GM10248 (cell line): ENCODE measurements around the gene KIF26B.

Experiments
- CTCF ChIA-PET: fragments of 300-600 bp; sonication (Branson Sonifier 250); formaldehyde crosslinking; extraction: SDS; loops from one replicate; lab custom pipeline; 2021; ENCODE audit warnings: antibody characterized with exemption; lab: Yijun Ruan, JAX
- POLR2A ChIA-PET: fragments of 350-650 bp; sonication (Branson Sonifier 250); formaldehyde crosslinking; extraction: SDS; loops from one replicate; lab custom pipeline; 2020; ENCODE audit warnings: antibody characterized with exemption; lab: Yijun Ruan, JAX
- DNase-seq: peaks from one replicate; pipeline ENCODE4 v3.0.0; 2012; ENCODE audit errors: extremely low spot score
- TF ChIP-seq, protein P1 (sequence below): IDR thresholded peaks from 2 replicates; pipeline ENCODE4 v1.5.1; 2012; ENCODE audit warnings: mild to moderate bottlenecking, low read depth; ENCODE audit errors: extremely low read depth, missing control alignments, control extremely low read depth

KIF26B gene

DNA sequence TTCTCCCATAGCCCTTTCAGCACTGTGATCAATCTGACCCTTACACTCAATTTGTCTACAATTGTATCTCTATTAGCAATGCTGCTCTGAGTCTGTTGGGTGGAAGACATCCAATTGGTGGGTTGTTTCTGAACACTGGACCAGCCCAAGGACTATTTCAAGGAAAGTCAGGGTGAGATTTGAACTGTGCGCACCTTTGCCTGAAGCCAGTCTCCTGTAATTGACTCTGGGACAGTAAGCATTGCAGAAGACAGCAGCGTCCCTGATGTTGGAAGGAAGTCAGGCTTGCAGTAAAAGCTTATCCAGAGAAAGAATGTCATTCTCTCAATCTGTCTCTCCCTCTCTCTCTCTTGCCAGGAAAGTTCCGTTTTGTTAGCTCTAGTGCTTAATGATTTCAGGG is 233.9 kb downstream of the KIF26B start:
- DNase-seq = no peak
- TF ChIP-seq, protein P1, sequence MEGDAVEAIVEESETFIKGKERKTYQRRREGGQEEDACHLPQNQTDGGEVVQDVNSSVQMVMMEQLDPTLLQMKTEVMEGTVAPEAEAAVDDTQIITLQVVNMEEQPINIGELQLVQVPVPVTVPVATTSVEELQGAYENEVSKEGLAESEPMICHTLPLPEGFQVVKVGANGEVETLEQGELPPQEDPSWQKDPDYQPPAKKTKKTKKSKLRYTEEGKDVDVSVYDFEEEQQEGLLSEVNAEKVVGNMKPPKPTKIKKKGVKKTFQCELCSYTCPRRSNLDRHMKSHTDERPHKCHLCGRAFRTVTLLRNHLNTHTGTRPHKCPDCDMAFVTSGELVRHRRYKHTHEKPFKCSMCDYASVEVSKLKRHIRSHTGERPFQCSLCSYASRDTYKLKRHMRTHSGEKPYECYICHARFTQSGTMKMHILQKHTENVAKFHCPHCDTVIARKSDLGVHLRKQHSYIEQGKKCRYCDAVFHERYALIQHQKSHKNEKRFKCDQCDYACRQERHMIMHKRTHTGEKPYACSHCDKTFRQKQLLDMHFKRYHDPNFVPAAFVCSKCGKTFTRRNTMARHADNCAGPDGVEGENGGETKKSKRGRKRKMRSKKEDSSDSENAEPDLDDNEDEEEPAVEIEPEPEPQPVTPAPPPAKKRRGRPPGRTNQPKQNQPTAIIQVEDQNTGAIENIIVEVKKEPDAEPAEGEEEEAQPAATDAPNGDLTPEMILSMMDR = no peak
- ChIA-PET CTCF (no interaction called here), POLR2A (no interaction called here)

DNA sequence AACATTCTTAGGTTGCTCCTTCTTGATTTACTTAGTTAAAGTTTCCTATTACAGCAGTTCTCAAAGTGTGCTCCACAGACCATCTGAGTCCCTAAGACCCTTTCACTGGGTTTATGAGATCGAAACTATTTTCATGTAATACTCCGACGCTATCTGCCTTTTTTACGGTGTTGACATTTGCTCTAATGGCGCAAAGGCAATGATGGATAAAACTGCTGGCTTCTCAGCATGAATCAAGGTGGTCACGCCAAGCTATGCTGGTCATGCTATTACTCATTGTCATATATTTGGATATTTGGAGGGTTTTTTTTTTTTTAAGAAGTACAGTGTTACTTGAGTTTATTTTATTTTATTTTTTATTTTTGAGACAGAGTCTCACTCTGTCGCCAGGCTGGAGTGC is 235.1 kb downstream of the KIF26B start:
- no peak for DNase-seq
- TF ChIP-seq, protein P1 = no peak
- ChIA-PET POLR2A (no interaction called here), CTCF (no interaction called here)

DNA sequence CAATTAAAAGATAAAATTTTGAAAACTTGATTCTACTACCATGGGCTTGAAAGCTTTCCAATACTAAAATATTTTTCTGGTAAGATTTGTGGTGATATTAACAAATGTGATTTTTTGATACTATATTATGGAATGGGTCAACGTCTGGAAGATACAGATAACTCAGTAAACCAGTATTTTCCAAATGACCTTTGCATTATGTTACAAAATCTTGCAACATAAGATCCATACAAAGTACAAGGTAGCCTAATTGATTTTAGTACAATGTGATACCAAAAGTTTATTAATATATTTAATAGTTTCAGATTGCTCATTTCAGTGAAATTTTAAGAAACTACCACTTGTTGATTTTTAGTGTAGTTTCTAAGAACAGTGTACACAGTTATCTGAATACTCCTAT is 236.2 kb downstream of the KIF26B start:
- no peak for DNase-seq
- POLR2A ChIA-PET = no interaction called here
- TF ChIP-seq, protein P1 = no peak
- CTCF ChIA-PET = no interaction called here

DNA sequence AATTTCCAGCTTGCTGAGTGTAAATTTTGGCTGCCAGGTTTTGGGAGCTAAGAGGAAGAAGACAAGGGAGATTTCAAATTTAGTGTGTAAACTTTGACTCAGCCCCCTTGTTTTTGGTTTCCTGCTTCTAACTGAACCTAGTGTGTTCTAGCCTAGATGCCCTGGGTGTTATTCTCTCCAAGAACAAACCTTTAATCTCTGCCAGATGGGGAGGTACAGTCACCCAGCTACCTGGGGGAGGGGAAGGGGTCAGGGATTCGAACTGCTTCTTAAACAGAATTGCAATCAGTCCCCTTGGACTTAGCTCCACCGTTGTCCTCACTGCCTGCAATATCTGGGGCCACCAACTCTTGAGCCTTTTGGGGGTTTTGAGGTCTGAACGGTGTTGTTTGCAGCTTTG is 238.9 kb downstream of the KIF26B start:
- DNase-seq = no peak
- TF ChIP-seq, protein P1 = no peak
- POLR2A ChIA-PET = no interaction called here
- CTCF ChIA-PET = interaction anchor here (0.6 kb wide), 1 partner anchor 19 kb away, joined by 3 read pairs; no protein-coding TSS in a partner anchor

DNA sequence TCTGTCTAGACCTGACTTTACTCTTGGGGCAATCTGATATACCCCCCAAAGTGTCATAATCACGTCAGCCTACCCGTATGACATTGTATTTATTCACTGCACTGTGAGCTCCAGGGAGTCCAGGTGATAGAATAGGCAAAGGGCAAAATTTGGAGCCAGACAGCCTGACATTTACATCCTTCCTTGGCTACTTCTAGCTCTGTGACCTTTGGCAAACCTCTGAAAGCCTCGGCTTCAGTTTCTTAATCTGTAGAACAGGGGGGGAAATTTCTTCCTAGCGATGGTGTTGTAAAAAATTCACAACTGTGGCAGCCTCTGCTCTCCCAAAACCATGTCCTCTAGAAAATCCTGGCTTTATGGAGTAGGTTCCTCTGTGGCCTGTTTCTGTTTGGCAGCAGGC is 240.9 kb downstream of the KIF26B start:
- DNase-seq = no peak
- ChIA-PET CTCF (interaction anchor here (1.3 kb wide), 1 partner anchor 10 kb away, joined by 3 read pairs; no protein-coding TSS in a partner anchor), POLR2A (no interaction called here)
- TF ChIP-seq, protein P1 = no peak

DNA sequence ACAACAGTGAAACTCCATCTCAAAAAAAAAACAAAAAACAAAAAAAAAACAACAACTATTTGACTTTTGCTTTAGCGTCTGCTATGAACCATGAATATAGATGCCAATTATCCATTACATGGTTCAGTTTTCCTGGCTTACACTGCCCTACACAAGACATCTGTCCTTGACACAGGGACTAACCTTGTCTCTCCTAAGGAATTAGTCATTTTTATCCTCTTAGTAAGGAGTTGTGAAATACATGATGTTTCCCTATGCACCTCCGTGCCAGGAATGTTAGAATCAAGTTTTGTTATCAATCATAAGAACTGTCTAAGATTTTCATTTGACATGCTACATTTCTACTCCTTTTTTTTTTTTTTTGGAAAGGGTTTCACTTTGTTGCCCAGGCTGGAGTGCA is 241.8 kb downstream of the KIF26B start:
- TF ChIP-seq, protein P1 = no peak
- CTCF ChIA-PET = interaction anchor here (0.7 kb wide), 1 partner anchor 10 kb away, joined by 4 read pairs; no protein-coding TSS in a partner anchor
- no peak for DNase-seq
- POLR2A ChIA-PET = interaction anchor here (0.7 kb wide), 1 partner anchor 1678 kb away, joined by 4 read pairs; no protein-coding TSS in a partner anchor

DNA sequence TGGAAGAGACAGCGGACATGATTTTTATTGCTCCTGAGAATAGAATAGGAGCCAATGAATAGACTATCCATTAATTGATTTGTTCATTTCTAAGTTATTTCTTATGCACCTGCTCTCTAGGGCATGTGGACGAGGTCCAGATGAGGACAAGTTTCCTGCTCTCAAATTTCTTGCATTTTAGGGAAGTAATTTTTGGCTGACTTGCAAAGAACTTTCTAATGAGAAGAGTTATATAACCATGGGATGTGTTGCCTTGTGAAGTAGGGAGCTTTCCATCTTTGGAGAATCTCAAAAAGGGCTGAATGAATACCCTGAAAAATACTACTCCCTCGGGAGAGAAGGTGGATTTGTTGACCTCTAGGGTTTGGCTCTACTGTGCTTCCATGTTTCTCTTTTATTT is 243.0 kb downstream of the KIF26B start:
- ChIA-PET CTCF (no interaction called here), POLR2A (no interaction called here)
- TF ChIP-seq, protein P1 = no peak
- no peak for DNase-seq
